Measurements from ENCODE around the gene EPB41L4B.

DNA sequence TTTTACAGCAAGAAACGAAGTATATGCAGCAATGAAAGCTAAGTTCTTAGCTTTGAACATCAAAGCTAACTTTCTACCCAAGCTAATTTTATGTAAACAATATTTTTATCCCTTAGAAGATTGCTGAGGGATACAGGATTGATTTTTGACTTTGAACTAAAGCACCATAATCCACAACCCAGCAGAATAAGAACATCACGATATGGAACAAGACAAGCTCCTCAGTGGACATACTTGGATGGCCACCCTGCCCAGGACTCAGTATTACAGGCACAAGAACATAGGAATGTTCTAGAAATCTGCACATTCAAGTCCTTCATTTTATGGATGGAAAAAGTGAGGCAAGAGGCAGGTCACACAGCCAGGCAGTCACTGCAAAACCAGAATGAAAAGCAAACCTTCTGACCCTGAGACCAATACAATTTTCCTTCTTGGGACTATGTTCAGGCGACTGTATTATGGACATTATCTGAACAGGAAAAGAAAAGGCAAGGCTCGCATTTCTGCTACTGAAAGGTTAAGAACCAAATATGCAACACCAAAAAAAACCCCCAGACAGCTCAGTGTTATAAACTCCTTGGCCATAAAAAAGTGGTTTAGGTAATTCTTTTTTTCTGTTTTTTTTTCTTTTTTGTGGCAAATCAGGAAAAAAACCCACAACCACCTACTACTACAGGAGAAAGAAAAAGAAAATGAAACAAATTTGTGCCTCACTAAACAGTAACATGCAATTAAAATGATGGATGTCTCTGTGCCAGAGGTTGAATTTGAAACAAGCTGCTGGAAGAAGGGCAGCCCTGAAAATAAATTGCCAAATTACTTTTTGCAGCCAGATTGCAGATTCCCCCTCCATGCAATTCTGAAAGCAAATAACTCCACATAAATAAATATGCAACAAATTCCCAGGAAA is 25.4 kb downstream of the EPB41L4B start:
- TF ChIP-seq SPI1 (IDR thresholded peaks at IDR 0.05; ENCODE audit: low read depth, low read length) (no peak), POLR2A (IDR thresholded peaks at IDR 0.05; ENCODE audit: low read depth, low read length) (no peak), POLR2AphosphoS5 (IDR thresholded peaks at IDR 0.05; ENCODE audit: low read depth, low read length) (no peak), TAF1 (IDR thresholded peaks at IDR 0.05; ENCODE audit: low read depth, low read length) (no peak)

Data from GM12891 (cell line).